ENCODE measurements around the gene HTT-AS.
"Not testable (repeated sequence)": the region's sequence is repeated elsewhere in the genome, so short reads cannot be mapped to it uniquely, and the experiment has no call there.

HTT-AS gene

GRCh38 chr4:3111461-3111860 lies 37.1 kb upstream of the HTT-AS start:
- TF ChIP-seq CTCF (IDR thresholded peaks at IDR 0.05; ENCODE audit: insufficient read depth, low read depth, low read length, missing control alignments): no peak
- no peak overlapping the region for H3K4me3 ChIP-seq (ENCODE audit: low read depth, low read length)
- no peak for DNase-seq (ENCODE audit: low read depth)

- no peak for DNase-seq (ENCODE audit: low read depth)
- TF ChIP-seq CTCF (IDR thresholded peaks at IDR 0.05; ENCODE audit: insufficient read depth, low read depth, low read length, missing control alignments): no peak
- H3K4me3 ChIP-seq (ENCODE audit: low read depth, low read length): no peak overlapping the region
Observed at GRCh38 chr4:3108211-3108610, 33.9 kb upstream of the HTT-AS start.

- no peak overlapping the region for H3K4me3 ChIP-seq (ENCODE audit: low read depth, low read length)
- no peak for TF ChIP-seq CTCF (IDR thresholded peaks at IDR 0.05; ENCODE audit: insufficient read depth, low read depth, low read length, missing control alignments)
- no peak for DNase-seq (ENCODE audit: low read depth)
Observed at GRCh38 chr4:3107691-3108121, 33.4 kb upstream of the HTT-AS start.

GRCh38 chr4:3107271-3107670 lies 32.9 kb upstream of the HTT-AS start:
- TF ChIP-seq CTCF (IDR thresholded peaks at IDR 0.05; ENCODE audit: insufficient read depth, low read depth, low read length, missing control alignments): no peak
- DNase-seq (ENCODE audit: low read depth): no peak
- no peak overlapping the region for H3K4me3 ChIP-seq (ENCODE audit: low read depth, low read length)

GRCh38 chr4:3106339-3107186 lies 32.2 kb upstream of the HTT-AS start:
- DNase-seq (ENCODE audit: low read depth): peak; percentile 87
- TF ChIP-seq CTCF (IDR thresholded peaks at IDR 0.05; ENCODE audit: insufficient read depth, low read depth, low read length, missing control alignments): peak; percentile 98
- no peak overlapping the region for H3K4me3 ChIP-seq (ENCODE audit: low read depth, low read length)

GRCh38 chr4:3098346-3098745 lies 24.0 kb upstream of the HTT-AS start:
- TF ChIP-seq CTCF (IDR thresholded peaks at IDR 0.05; ENCODE audit: insufficient read depth, low read depth, low read length, missing control alignments): no peak
- DNase-seq (ENCODE audit: low read depth): no peak
- no peak overlapping the region for H3K4me3 ChIP-seq (ENCODE audit: low read depth, low read length)

GRCh38 chr4:3096202-3096601 lies 21.9 kb upstream of the HTT-AS start:
- no peak for TF ChIP-seq CTCF (IDR thresholded peaks at IDR 0.05; ENCODE audit: insufficient read depth, low read depth, low read length, missing control alignments)
- no peak overlapping the region for H3K4me3 ChIP-seq (ENCODE audit: low read depth, low read length)
- no peak for DNase-seq (ENCODE audit: low read depth)

- not testable (repeated sequence) for DNase-seq (ENCODE audit: low read depth); H3K4me3 ChIP-seq (ENCODE audit: low read depth, low read length)
Observed at GRCh38 chr4:3094701-3095100, 20.4 kb upstream of the HTT-AS start.
